K562 (cell line): ENCODE measurements around the gene CCDC17.

ENCODE experiments used
- ARNT ChIP-seq, 2 experiments: fragments of 450-650 bp; IDR thresholded peaks; 2 replicates each; pipeline ENCODE4 v1.6.1; 2016; ENCODE audit warnings: mild to moderate bottlenecking in 1 of 2
- CTCF ChIP-seq, 3 experiments: IDR thresholded peaks in 2 of 3; conservative IDR thresholded peaks in 1 of 3; 2 replicates each; pipeline ENCODE4 v1.5.1; 2011 to 2012; ENCODE audit warnings: low read length in 3 of 3, mild to moderate bottlenecking in 3 of 3, control low read depth in 2 of 3, improper control_type of control experiment in 1 of 3, inconsistent platforms in 1 of 3, low read depth in 1 of 3, mixed read lengths in 1 of 3, moderate library complexity in 1 of 3; ENCODE audit not compliant: insufficient read depth in 2 of 3
- TAF1 ChIP-seq: IDR thresholded peaks from 2 replicates; pipeline ENCODE4 v1.6.1; 2011; ENCODE audit warnings: mild to moderate bottlenecking, low read length, moderate library complexity; ENCODE audit not compliant: insufficient read depth, control insufficient read depth, severe bottlenecking; ENCODE audit errors: extremely low read depth

GRCh38 chr1:45666836-45667235 is 43.0 kb upstream of the CCDC17 start:
- TF ChIP-seq TAF1 (no peak), CTCF (IDR thresholded peaks at IDR 0.05 in 2 of 3, conservative IDR thresholded peaks at IDR 0.05 in 1 of 3; ENCODE audit: insufficient read depth in 2 of 3, low read depth in 1 of 3, low read length in 3 of 3) (no peak), ARNT (IDR thresholded peaks at IDR 0.05) (no peak)
